ENCODE data around the gene IFT88. TPM values are rescaled to one million over a fixed set of nuclear protein-coding genes. Genes with fewer than 3 reads are reported as not detected.

The IFT88 gene
- total and polyA plus RNA-seq, 4 donors: 8.7 to 59.0 (median 14.6) TPM

- Histone ChIP-seq H3K9me3 (ENCODE audit: control insufficient read depth in 4 of 4, insufficient read depth in 3 of 4, low read length in 3 of 4) (no peaks in the 10 kb centered on the region), H3K36me3 (ENCODE audit: control insufficient read depth in 4 of 4, insufficient read depth in 4 of 4, low read length in 4 of 4) (no peaks in the 10 kb centered on the region), H3K9ac (ENCODE audit: insufficient read depth in 1 of 2, low read length in 2 of 2) (peak overlapping the region in 1 of 2 donors; percentile 40), H3K4me3 (no peak overlapping the region), H3K27me3 (ENCODE audit: control insufficient read depth in 3 of 3, insufficient read depth in 3 of 3, low read length in 2 of 3) (no peaks in the 10 kb centered on the region), H3K4me1 (ENCODE audit: control insufficient read depth in 5 of 5, insufficient read depth in 5 of 5, low read length in 5 of 5) (peaks cover 0 to 4% (median 2%) of the 10 kb centered on the region in 5 donors), H3K27ac (ENCODE audit: low read depth in 1 of 2, low read length in 1 of 2) (peak overlapping the region; percentile 85 to 87)
- TF ChIP-seq CTCF (IDR thresholded peaks at IDR 0.05; ENCODE audit: control extremely low read depth, extremely low read depth): no peak
- DNase-seq (peak; percentile 23 to 58 (median 49)), ATAC-seq (ENCODE audit: insufficient read depth, low FRiP score) (no peak)
- 45 to 60% methylated on average over 6 of the region's 6 CpGs for WGBS, 2 donors
Measured at GRCh38 chr13:20526664-20527063, 40.3 kb upstream of the IFT88 start.

DNA sequence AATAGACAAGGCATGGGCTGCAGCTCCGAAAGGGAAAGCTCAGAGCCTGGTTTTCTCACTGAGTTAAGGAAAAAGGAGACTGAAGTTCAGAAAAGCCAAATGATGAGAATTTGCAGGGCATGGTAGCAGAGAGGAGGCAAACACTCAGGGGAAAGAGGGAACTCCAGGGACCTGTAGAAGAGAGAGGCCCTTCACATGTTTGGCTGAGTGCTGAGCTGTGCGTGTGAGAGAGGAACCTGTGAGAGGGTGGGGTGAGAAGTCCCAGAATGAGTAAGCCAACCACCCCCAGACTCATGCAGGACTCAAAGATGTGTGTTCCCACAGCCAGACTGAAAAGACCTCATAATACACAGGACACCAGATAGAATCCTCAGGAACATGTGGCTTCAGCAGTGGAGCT is 38.5 kb upstream of the IFT88 start:
- no peak for DNase-seq
- Histone ChIP-seq H3K9me3 (ENCODE audit: control insufficient read depth in 4 of 4, insufficient read depth in 3 of 4, low read length in 3 of 4) (no peaks in the 10 kb centered on the region), H3K27ac (ENCODE audit: low read depth in 1 of 2, low read length in 1 of 2) (no peak overlapping the region), H3K4me1 (ENCODE audit: control insufficient read depth in 5 of 5, insufficient read depth in 5 of 5, low read length in 5 of 5) (peaks cover 0 to 4% (median 2%) of the 10 kb centered on the region in 5 donors), H3K27me3 (ENCODE audit: control insufficient read depth in 3 of 3, insufficient read depth in 3 of 3, low read length in 2 of 3) (no peaks in the 10 kb centered on the region), H3K9ac (ENCODE audit: insufficient read depth in 1 of 2, low read length in 2 of 2) (no peak overlapping the region), H3K4me3 (no peak overlapping the region), H3K36me3 (ENCODE audit: control insufficient read depth in 4 of 4, insufficient read depth in 4 of 4, low read length in 4 of 4) (no peaks in the 10 kb centered on the region)
- ATAC-seq (ENCODE audit: insufficient read depth, low FRiP score): no peak
- 78 to 80% methylated on average over 2 of the region's 2 CpGs for WGBS, 2 donors
- TF ChIP-seq CTCF (IDR thresholded peaks at IDR 0.05; ENCODE audit: control extremely low read depth, extremely low read depth): no peak

GRCh38 chr13:20534038-20534608 is 32.8 kb upstream of the IFT88 start:
- Histone ChIP-seq H3K27ac (ENCODE audit: low read depth in 1 of 2, low read length in 1 of 2) (no peak overlapping the region), H3K9ac (ENCODE audit: insufficient read depth in 1 of 2, low read length in 2 of 2) (no peak overlapping the region), H3K36me3 (ENCODE audit: control insufficient read depth in 4 of 4, insufficient read depth in 4 of 4, low read length in 4 of 4) (no peaks in the 10 kb centered on the region), H3K4me3 (no peak overlapping the region), H3K4me1 (ENCODE audit: control insufficient read depth in 5 of 5, insufficient read depth in 5 of 5, low read length in 5 of 5) (no peaks in the 10 kb centered on the region), H3K27me3 (ENCODE audit: control insufficient read depth in 3 of 3, insufficient read depth in 3 of 3, low read length in 2 of 3) (no peaks in the 10 kb centered on the region), H3K9me3 (ENCODE audit: control insufficient read depth in 4 of 4, insufficient read depth in 3 of 4, low read length in 3 of 4) (peaks cover 0 to 6% (median 0%) of the 10 kb centered on the region in 4 donors)
- WGBS, 2 donors: 88% methylated on average over 10 of the region's 10 CpGs
- ATAC-seq (ENCODE audit: insufficient read depth, low FRiP score): no peak
- DNase-seq: no peak
- no peak for TF ChIP-seq CTCF (IDR thresholded peaks at IDR 0.05; ENCODE audit: control extremely low read depth, extremely low read depth)

DNA sequence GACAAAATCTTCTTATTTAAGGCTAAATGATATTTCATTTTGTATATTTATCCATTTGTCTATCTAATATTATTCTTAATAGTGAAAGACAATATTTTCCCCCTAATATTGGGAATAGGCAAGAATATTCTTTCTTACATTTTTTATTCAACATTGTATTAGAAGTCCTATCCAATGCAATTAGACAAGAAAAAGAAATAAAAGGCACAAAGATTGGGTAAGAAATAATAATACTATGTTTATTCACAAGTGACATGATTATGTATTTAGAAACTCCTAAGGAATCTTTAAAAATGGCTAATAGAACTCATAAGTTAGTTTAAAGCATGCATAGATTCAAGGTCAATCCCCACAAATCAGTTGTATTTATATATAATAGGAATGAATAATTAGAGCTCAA is 30.0 kb upstream of the IFT88 start:
- Histone ChIP-seq H3K36me3 (ENCODE audit: control insufficient read depth in 4 of 4, insufficient read depth in 4 of 4, low read length in 4 of 4) (no peaks in the 10 kb centered on the region), H3K27me3 (ENCODE audit: control insufficient read depth in 3 of 3, insufficient read depth in 3 of 3, low read length in 2 of 3) (no peaks in the 10 kb centered on the region), H3K9ac (ENCODE audit: insufficient read depth in 1 of 2, low read length in 2 of 2) (no peak overlapping the region), H3K27ac (ENCODE audit: low read depth in 1 of 2, low read length in 1 of 2) (no peak overlapping the region), H3K9me3 (ENCODE audit: control insufficient read depth in 4 of 4, insufficient read depth in 3 of 4, low read length in 3 of 4) (peaks cover 0 to 6% (median 0%) of the 10 kb centered on the region in 4 donors), H3K4me1 (ENCODE audit: control insufficient read depth in 5 of 5, insufficient read depth in 5 of 5, low read length in 5 of 5) (no peaks in the 10 kb centered on the region), H3K4me3 (no peak overlapping the region)
- ATAC-seq (ENCODE audit: insufficient read depth, low FRiP score) (no peak), DNase-seq (no peak)
- no peak for TF ChIP-seq CTCF (IDR thresholded peaks at IDR 0.05; ENCODE audit: control extremely low read depth, extremely low read depth)
